Neural cell (in vitro differentiated cells): ENCODE measurements around the gene MGAT4C. TPM values are rescaled to one million over a fixed set of nuclear protein-coding genes. Genes with fewer than 3 reads are reported as not detected.

Source experiments
- H2AFZ ChIP-seq: fragments of 200-600, 300-800 bp; sonication (generic), shearing (Covaris generic); 2 replicates; pipeline ENCODE4 v1.6.0; 2014; ENCODE audit warnings: low read depth, mild to moderate bottlenecking, antibody characterized with exemption, low read length, moderate library complexity
- H3F3A ChIP-seq: fragments of 200-600 bp; shearing (Covaris generic); 2 replicates; pipeline ENCODE4 v1.6.1; 2016; ENCODE audit warnings: mild to moderate bottlenecking, moderate library complexity, mixed read lengths, antibody characterized with exemption, low read length; ENCODE audit not compliant: insufficient read depth, poor library complexity, severe bottlenecking
- H3K27ac ChIP-seq: fragments of 200-600, 300-800 bp; sonication (generic), shearing (Covaris generic); 2 replicates; pipeline ENCODE4 v1.5.1; 2014; ENCODE audit warnings: mild to moderate bottlenecking, low read length, moderate library complexity
- H3K27me3 ChIP-seq: fragments of 300-800, 200-600 bp; sonication (generic), shearing (Covaris generic); 2 replicates; pipeline ENCODE4 v1.6.0; 2014; ENCODE audit warnings: mild to moderate bottlenecking, low read depth, low read length, moderate library complexity; ENCODE audit not compliant: insufficient read depth
- H3K36me3 ChIP-seq: fragments of 300-800, 200-600 bp; sonication (generic), shearing (Covaris generic); 2 replicates; pipeline ENCODE4 v1.5.1; 2014; ENCODE audit warnings: mild to moderate bottlenecking, antibody characterized with exemption, low read length, moderate library complexity; ENCODE audit not compliant: insufficient read depth
- H3K4me2 ChIP-seq: fragments of 300-800, 200-600 bp; sonication (generic), shearing (Covaris generic); 2 replicates; pipeline ENCODE4 v1.6.0; 2014; ENCODE audit warnings: mild to moderate bottlenecking, low read length
- H3K4me3 ChIP-seq: fragments of 300-800, 200-600 bp; sonication (generic), shearing (Covaris generic); 2 replicates; pipeline ENCODE4 v1.5.1; 2014; ENCODE audit warnings: mild to moderate bottlenecking, low read length, moderate library complexity
- H3K79me2 ChIP-seq: fragments of 200-600 bp; shearing (Covaris generic); replicated peaks from 2 replicates; pipeline ENCODE4 v1.6.0; 2014; ENCODE audit warnings: mild to moderate bottlenecking, low read length, moderate library complexity; ENCODE audit not compliant: insufficient read depth
- H3K9ac ChIP-seq: fragments of 300-800, 200-600 bp; sonication (generic), shearing (Covaris generic); 2 replicates; pipeline ENCODE4 v1.6.1; 2016; ENCODE audit warnings: mild to moderate bottlenecking, low read length, mixed read lengths
- H3K9me2 ChIP-seq: fragments of 200-600 bp; shearing (Covaris generic); 2 replicates; pipeline ENCODE4 v1.6.1; 2016; ENCODE audit warnings: mild to moderate bottlenecking, low read length, mixed read lengths; ENCODE audit not compliant: insufficient read depth
- H3K9me3 ChIP-seq: fragments of 200-600, 300-800 bp; sonication (generic), shearing (Covaris generic); 2 replicates; pipeline ENCODE4 v1.6.1; 2016; ENCODE audit warnings: mild to moderate bottlenecking, mixed run types, low read length, moderate library complexity, mixed read lengths
- H4K20me1 ChIP-seq: fragments of 200-600 bp; shearing (Covaris generic); 2 replicates; pipeline ENCODE4 v1.6.1; 2016; ENCODE audit warnings: mild to moderate bottlenecking, mixed run types; ENCODE audit not compliant: insufficient read depth
- EP300 ChIP-seq: fragments of 450-650 bp; conservative IDR thresholded peaks from 2 replicates; pipeline ENCODE4 v1.6.1; 2014; ENCODE audit warnings: antibody characterized with exemption, mild to moderate bottlenecking, moderate library complexity; ENCODE audit not compliant: poor library complexity, severe bottlenecking
- EZH2 ChIP-seq: fragments of 200-600, 300-800 bp; shearing (Covaris generic), sonication (generic); IDR thresholded peaks from 2 replicates; pipeline ENCODE4 v1.6.1; 2014; ENCODE audit warnings: antibody characterized with exemption, low read length, borderline replicate concordance, mild to moderate bottlenecking; ENCODE audit not compliant: insufficient read depth, poor library complexity, severe bottlenecking
- MXI1 ChIP-seq: fragments of 450-650 bp; conservative IDR thresholded peaks from 2 replicates; pipeline ENCODE4 v1.6.1; 2014; ENCODE audit warnings: antibody characterized with exemption, mild to moderate bottlenecking; ENCODE audit not compliant: poor library complexity, severe bottlenecking
- POLR2AphosphoS5 ChIP-seq: IDR thresholded peaks from 2 replicates; pipeline ENCODE4 v1.6.1; 2012
- RAD21 ChIP-seq: fragments of 450-650 bp; conservative IDR thresholded peaks from 2 replicates; pipeline ENCODE4 v1.6.1; 2014; ENCODE audit warnings: antibody characterized with exemption, mild to moderate bottlenecking, moderate library complexity
- REST ChIP-seq: IDR thresholded peaks from 2 replicates; pipeline ENCODE4 v1.6.1; 2012; ENCODE audit warnings: borderline replicate concordance
- SMC3 ChIP-seq: fragments of 450-650 bp; conservative IDR thresholded peaks from 2 replicates; pipeline ENCODE4 v1.6.1; 2014; ENCODE audit warnings: antibody characterized with exemption, mild to moderate bottlenecking, moderate library complexity; ENCODE audit not compliant: poor library complexity
- TAF1 ChIP-seq: IDR thresholded peaks from 2 replicates; pipeline ENCODE4 v1.6.1; 2012; ENCODE audit warnings: low read depth
- polyA plus RNA-seq: library from polyadenylated mRNA; depleted of rRNA; stranded (reverse); fragments of >200 nt; gene quantifications from 2 replicates; pipeline ENCODE4 v1.2.3, GENCODE V29; 2014
- TF ChIP-seq, protein P1 (sequence below): fragments of 450-650 bp; IDR thresholded peaks from 2 replicates; pipeline ENCODE4 v1.5.1; 2014; ENCODE audit warnings: antibody characterized with exemption, mild to moderate bottlenecking, moderate library complexity; ENCODE audit not compliant: poor library complexity, severe bottlenecking

Gene MGAT4C
- polyA plus RNA-seq, 1 donor from 2014 or later: 20.7 TPM

- H3K79me2 ChIP-seq: no peaks in the 10 kb centered on the region
- no peaks in the 10 kb centered on the region for H3K27me3 ChIP-seq
- H4K20me1 ChIP-seq: no peaks in the 10 kb centered on the region
- H3K9ac ChIP-seq: peak overlapping the region; percentile 28
- no peaks in the 10 kb centered on the region for H3F3A ChIP-seq
- no peak overlapping the region for H3K27ac ChIP-seq
- H2AFZ ChIP-seq: no peak overlapping the region
- peak overlapping the region; percentile 62 for H3K4me3 ChIP-seq
- no peaks in the 10 kb centered on the region for H3K36me3 ChIP-seq
- peak overlapping the region; percentile 68 for H3K4me2 ChIP-seq
- TF ChIP-seq SMC3 (no peak), EP300 (no peak), EZH2 (no peak), RAD21 (no peak), REST (no peak), TAF1 (no peak), MXI1 (no peak), POLR2AphosphoS5 (no peak)
- TF ChIP-seq, protein P1, sequence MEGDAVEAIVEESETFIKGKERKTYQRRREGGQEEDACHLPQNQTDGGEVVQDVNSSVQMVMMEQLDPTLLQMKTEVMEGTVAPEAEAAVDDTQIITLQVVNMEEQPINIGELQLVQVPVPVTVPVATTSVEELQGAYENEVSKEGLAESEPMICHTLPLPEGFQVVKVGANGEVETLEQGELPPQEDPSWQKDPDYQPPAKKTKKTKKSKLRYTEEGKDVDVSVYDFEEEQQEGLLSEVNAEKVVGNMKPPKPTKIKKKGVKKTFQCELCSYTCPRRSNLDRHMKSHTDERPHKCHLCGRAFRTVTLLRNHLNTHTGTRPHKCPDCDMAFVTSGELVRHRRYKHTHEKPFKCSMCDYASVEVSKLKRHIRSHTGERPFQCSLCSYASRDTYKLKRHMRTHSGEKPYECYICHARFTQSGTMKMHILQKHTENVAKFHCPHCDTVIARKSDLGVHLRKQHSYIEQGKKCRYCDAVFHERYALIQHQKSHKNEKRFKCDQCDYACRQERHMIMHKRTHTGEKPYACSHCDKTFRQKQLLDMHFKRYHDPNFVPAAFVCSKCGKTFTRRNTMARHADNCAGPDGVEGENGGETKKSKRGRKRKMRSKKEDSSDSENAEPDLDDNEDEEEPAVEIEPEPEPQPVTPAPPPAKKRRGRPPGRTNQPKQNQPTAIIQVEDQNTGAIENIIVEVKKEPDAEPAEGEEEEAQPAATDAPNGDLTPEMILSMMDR: no peak
- no peaks in the 10 kb centered on the region for H3K9me3 ChIP-seq
- H3K9me2 ChIP-seq: no peaks in the 10 kb centered on the region
Observed at GRCh38 chr12:86254399-86255107, 1.6 kb downstream of the MGAT4C start.

DNA sequence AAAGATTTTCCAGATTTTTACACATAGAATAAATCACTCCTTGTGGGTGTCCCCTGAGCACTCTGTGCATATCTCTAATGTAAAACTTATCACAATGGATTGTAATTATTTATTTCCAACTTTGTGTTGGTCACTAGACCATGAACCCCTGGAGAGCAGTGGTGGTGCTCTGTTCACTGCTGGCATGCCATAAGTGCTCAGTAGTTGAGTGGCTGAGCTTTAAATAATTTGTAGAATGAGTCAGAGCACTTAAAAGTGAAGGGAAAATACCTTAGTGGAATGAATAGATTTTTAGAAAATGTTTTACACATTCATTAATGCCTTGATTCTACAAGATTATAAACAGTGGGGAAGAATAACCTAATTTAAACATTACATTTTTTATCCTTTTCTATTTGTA, 6.3 kb downstream of the MGAT4C start:
- Histone ChIP-seq H3K27ac (no peak overlapping the region), H2AFZ (no peak overlapping the region), H3K79me2 (no peaks in the 10 kb centered on the region), H3K4me2 (no peak overlapping the region), H3K9me2 (no peaks in the 10 kb centered on the region), H3F3A (no peaks in the 10 kb centered on the region), H3K4me3 (no peak overlapping the region), H3K9me3 (no peaks in the 10 kb centered on the region), H4K20me1 (no peaks in the 10 kb centered on the region), H3K27me3 (no peaks in the 10 kb centered on the region), H3K36me3 (no peaks in the 10 kb centered on the region), H3K9ac (no peak overlapping the region)
- TF ChIP-seq MXI1: no peak
- no peak for TF ChIP-seq EP300
- TF ChIP-seq POLR2AphosphoS5: no peak
- no peak for TF ChIP-seq TAF1
- no peak for TF ChIP-seq RAD21
- no peak for TF ChIP-seq SMC3
- no peak for TF ChIP-seq EZH2
- TF ChIP-seq, protein P1: no peak
